ENCODE results near the gene AS3MT.
"Not testable (repeated sequence)": the region's sequence is repeated elsewhere in the genome, so short reads cannot be mapped to it uniquely, and the experiment has no call there.

AS3MT gene

GRCh38 chr10:102919992-102920739 lies 50.9 kb downstream of the AS3MT start:
- DNase-seq: peak; percentile 22

- DNase-seq: no peak
These were observed 54.3 kb downstream of the AS3MT start for GRCh38 chr10:102923601-102924000.

DNA sequence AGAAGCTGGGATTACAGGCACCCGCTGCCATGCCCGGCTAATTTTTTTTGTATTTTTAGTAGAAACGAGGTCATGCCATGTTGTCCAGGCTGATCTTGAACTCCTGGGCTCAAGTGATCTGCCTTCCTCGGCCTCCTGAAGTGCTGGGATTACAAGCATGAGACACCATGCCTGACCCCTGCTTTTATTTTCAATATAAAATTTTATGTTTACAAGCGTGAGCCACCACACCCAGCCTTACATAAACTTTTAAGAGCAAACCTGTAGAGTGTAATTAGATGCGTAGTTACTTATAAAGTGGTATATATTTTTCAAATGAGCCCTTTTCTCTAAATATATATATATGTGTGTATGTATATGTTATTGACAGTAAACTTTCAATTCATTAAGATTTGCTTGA lies 57.6 kb downstream of the AS3MT start:
- no peak for DNase-seq

GRCh38 chr10:102927311-102928010 lies 58.2 kb downstream of the AS3MT start:
- no peak for DNase-seq

DNA sequence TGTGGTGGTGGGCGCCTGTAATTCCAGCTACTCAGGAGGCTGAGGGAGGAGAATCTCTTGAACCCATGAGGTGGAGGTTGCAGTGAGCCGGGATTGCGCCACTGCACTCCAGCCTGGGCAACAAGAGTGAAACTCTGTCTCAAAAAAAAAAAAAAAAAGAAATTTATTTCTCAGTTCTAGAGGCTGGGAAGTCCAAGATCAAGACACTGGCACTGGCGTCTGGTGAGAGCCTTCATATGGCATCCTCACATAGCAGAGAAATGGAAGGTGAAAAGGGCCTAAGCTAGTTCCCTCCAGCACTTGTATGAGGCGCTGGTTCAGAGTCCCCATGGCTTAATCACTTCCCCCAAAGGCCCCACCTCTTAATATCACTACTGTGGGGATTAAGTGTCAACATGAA lies 59.2 kb downstream of the AS3MT start:
- DNase-seq: not testable (repeated sequence)

DNA sequence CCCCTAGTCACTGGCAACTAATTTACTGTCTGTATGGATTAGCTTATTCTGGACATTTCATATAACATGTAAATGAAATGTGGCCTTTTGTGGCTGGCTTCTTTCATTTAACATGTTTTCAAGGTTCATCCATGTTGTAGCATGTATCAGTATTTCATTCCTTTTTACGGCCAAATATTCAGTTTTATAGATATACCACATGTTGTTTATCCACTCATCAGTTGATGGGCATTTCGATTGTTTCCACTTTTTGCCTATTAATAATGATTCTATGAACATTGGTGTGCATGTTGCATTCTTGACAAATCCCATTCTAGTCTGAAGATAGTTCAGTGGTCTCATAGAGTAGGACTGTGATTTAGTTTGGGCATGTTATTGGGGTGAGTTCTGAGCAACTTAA lies 61.5 kb downstream of the AS3MT start:
- no peak for DNase-seq

DNA sequence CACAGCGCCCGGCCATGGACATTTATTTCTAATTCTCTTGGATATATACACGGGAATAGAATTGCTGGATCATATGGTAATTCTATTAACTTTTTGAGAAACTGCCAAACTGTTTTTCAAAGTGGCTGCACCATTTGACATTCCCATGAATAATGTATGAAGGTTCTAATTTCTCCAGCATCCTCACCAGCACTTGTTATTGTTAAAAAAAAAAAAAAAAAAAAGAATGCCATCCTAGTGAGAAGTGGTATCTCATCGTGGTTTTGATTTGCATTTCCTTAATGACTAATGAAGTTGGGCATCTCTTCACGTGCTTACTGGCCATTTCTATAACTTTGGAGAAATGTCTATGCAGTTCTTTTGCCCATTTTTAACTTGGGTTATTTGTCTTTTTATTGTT lies 62.4 kb downstream of the AS3MT start:
- no peak for DNase-seq

GRCh38 chr10:102935505-102935904 lies 66.2 kb downstream of the AS3MT start:
- DNase-seq: no peak

DNA sequence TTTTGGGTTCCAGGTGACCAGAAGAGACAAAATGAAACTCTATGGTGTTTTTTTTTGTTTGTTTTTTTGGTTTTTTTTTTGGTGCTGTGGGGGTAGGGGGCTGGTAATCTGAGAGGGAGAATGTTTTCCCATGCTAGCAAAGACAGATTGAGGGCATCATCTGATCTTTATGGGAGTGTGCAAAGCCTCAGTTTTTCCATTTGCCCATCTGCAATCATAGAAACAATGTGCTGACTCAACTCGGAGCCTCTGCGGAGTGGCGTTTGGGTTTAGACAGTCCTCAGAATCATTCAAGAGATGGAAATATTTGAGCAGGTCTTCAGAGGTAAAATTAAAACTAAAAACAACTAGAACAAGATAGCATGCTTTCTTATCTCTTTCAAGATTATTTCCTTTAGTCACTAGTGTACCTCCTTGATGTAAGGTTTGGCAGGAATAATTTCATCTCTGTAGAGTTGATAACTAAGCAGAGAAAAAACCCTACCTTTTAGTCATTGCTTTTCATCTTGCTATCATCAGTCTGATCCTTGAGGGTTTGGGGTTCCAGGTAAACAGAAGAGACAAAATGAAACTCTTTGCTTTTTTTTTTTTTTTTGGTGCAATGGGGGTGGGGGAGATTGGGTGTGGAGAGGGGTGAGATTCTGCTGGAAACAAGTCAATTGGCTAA lies 66.8 kb downstream of the AS3MT start:
- no peak for DNase-seq

- DNase-seq: no peak
These were observed 72.1 kb downstream of the AS3MT start for GRCh38 chr10:102941401-102941800.

- DNase-seq: no peak
These were observed 76.2 kb downstream of the AS3MT start for GRCh38 chr10:102945449-102945848.

DNA sequence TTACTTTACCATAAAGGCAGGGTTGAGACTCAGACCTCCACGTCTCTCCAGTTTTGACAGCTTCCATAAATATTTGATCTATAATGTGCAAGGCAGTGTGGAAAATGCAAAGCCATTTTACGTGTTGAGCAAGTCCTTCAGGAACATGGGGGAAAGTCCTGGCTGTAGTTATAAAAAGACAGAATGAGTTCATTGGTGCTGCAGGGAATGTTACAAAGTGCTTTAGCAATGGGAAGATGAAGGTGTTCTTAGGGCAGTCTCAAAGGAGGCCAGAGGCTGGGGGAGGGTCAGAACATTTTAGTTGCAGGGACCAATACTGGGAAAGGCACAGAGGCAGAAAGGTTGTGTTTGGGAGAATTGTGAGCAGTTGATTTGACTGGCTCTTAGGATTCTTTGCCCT lies 76.7 kb downstream of the AS3MT start:
- DNase-seq: no peak

GRCh38 chr10:102946992-102947391 lies 77.7 kb downstream of the AS3MT start:
- DNase-seq: no peak

DNA sequence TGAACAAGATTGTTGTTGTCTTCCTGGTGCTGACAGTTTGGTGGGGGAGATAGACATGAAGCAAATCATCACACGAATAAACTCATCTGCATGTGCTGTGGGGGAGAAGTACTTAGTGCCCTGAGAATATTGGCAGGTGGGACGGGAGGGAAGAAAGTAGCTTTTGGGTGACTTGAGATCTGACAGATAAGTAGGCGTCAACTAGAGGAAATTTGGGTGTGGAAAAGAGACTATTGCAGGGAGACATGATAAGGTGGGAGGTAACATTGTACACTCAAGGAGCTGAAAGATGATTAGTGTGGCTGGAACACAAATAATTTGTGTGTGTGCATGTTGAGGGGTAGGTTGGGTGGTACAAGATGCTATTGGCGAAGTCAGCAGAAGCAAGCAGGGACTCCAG lies 78.9 kb downstream of the AS3MT start:
- no peak for DNase-seq

GRCh38 chr10:102948786-102949185 lies 79.5 kb downstream of the AS3MT start:
- no peak for DNase-seq

- no peak for DNase-seq
These were observed 80.6 kb downstream of the AS3MT start for GRCh38 chr10:102949916-102950315.

DNA sequence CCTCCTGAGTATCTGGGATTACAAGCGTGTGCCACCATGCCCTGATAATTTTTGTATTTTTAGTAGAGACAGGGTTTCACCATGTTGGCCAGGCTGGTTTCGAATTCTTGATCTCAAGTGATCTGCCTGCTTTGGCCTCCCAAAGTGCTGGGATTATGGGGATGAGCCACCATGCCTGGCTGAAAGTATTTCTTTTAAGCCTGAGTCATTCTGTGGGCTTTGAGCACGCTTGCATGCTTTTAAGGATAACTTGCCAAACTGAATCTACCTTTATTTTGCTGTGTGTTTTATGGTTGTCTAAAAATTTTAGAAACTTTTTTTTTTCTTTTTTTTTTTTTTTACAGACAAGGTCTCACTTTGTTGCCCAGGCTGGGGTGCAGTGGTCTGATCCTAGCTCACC lies 82.0 kb downstream of the AS3MT start:
- no peak for DNase-seq
